HEK293 (cell line): ENCODE measurements around the gene GRK5.

Experiments used
- CTCF ChIA-PET: fragments of 350-600 bp; formaldehyde crosslinking; extraction: SDS; loops from one replicate; lab custom pipeline; 2021; ENCODE audit warnings: antibody characterized with exemption; lab: Yijun Ruan, JAX
- POLR2A ChIA-PET: fragments of 300-600 bp; formaldehyde crosslinking; extraction: SDS; loops from one replicate; lab custom pipeline; 2020; ENCODE audit warnings: antibody characterized with exemption, inconsistent platforms; lab: Yijun Ruan, JAX
- H3K27ac ChIP-seq: fragments of 200-500 bp; sonication (Bioruptor generic); 2 replicates; pipeline ENCODE4 v1.5.1; 2014; ENCODE audit warnings: low read depth, low read length, control low read depth, inconsistent platforms; ENCODE audit errors: extremely low read depth
- H3K36me3 ChIP-seq, 2 experiments: fragments of 200-500 bp in 1 of 2; sonication (Bioruptor generic) in 1 of 2; 1 replicate in 1 of 2; 2 replicates in 1 of 2; pipeline ENCODE4 v1.5.1; 2014 to 2017; ENCODE audit warnings: inconsistent platforms in 2 of 2, low read length in 2 of 2; ENCODE audit not compliant: control insufficient read depth in 2 of 2, insufficient read depth in 1 of 2
- H3K4me1 ChIP-seq: fragments of 200-500 bp; sonication (Bioruptor generic); 2 replicates; pipeline ENCODE4 v1.5.1; 2014; ENCODE audit warnings: mild to moderate bottlenecking, low read length, inconsistent platforms; ENCODE audit not compliant: control insufficient read depth, insufficient read depth
- H3K4me3 ChIP-seq: 2 replicates; pipeline ENCODE4 v1.5.1; 2011; ENCODE audit warnings: low read depth, mild to moderate bottlenecking, control low read depth, low read length, moderate library complexity
- H3K9me3 ChIP-seq: fragments of 200-500 bp; sonication (Bioruptor generic); 2 replicates; pipeline ENCODE4 v1.5.1; 2014; ENCODE audit warnings: low read depth, low read length, inconsistent platforms; ENCODE audit not compliant: control insufficient read depth, insufficient read depth
- CTCF ChIP-seq: fragments of 450-650 bp; formaldehyde crosslinking; IDR thresholded peaks from 2 replicates; pipeline ENCODE4 v1.5.1; 2016; ENCODE audit warnings: missing biosample characterization, missing genetic modification characterization
- GLIS2 ChIP-seq: fragments of 450-650 bp; formaldehyde crosslinking; IDR thresholded peaks from 2 replicates; pipeline ENCODE4 v1.5.1; 2016; ENCODE audit warnings: missing biosample characterization, missing genetic modification characterization
- HIC1 ChIP-seq: fragments of 450-650 bp; formaldehyde crosslinking; IDR thresholded peaks from 2 replicates; pipeline ENCODE4 v1.5.1; 2016; ENCODE audit warnings: missing biosample characterization, missing genetic modification characterization
- KLF17 ChIP-seq: fragments of 450-650 bp; formaldehyde crosslinking; IDR thresholded peaks from 2 replicates; pipeline ENCODE4 v1.5.1; 2016; ENCODE audit warnings: missing biosample characterization, missing genetic modification characterization
- KLF9 ChIP-seq: fragments of 450-650 bp; formaldehyde crosslinking; IDR thresholded peaks from 2 replicates; pipeline ENCODE4 v1.5.1; 2016; ENCODE audit warnings: missing biosample characterization, missing genetic modification characterization, low read depth
- PBX3 ChIP-seq: sonication (generic); formaldehyde crosslinking; IDR thresholded peaks from 2 replicates; pipeline ENCODE4 v1.8.1; 2022; ENCODE audit warnings: mild to moderate bottlenecking, moderate library complexity, missing genetic modification reagents
- REPIN1 ChIP-seq: fragments of 450-650 bp; formaldehyde crosslinking; IDR thresholded peaks from 2 replicates; pipeline ENCODE4 v1.5.1; 2017; ENCODE audit warnings: missing biosample characterization, missing genetic modification characterization, low read depth
- ZBTB20 ChIP-seq: fragments of 450-650 bp; formaldehyde crosslinking; IDR thresholded peaks from 2 replicates; pipeline ENCODE4 v1.5.1; 2016; ENCODE audit warnings: missing biosample characterization, missing genetic modification characterization
- ZBTB6 ChIP-seq: fragments of 450-650 bp; formaldehyde crosslinking; IDR thresholded peaks from 2 replicates; pipeline ENCODE4 v1.5.1; 2017; ENCODE audit warnings: missing biosample characterization, missing genetic modification characterization
- ZNF266 ChIP-seq: fragments of 450-650 bp; formaldehyde crosslinking; IDR thresholded peaks from 2 replicates; pipeline ENCODE4 v1.5.1; 2016; ENCODE audit warnings: missing biosample characterization, missing genetic modification characterization, low read depth
- ZNF302 ChIP-seq: fragments of 450-650 bp; formaldehyde crosslinking; IDR thresholded peaks from 2 replicates; pipeline ENCODE4 v1.5.1; 2016; ENCODE audit warnings: missing biosample characterization, missing genetic modification characterization, low read depth
- ZNF394 ChIP-seq: fragments of 450-650 bp; formaldehyde crosslinking; IDR thresholded peaks from 2 replicates; pipeline ENCODE4 v1.5.1; 2016; ENCODE audit warnings: missing biosample characterization, missing genetic modification characterization, mild to moderate bottlenecking, moderate library complexity, borderline replicate concordance
- ZNF404 ChIP-seq: fragments of 450-650 bp; formaldehyde crosslinking; IDR thresholded peaks from 2 replicates; pipeline ENCODE4 v1.5.1; 2017; ENCODE audit warnings: missing biosample characterization, missing genetic modification characterization
- ZNF449 ChIP-seq: fragments of 450-650 bp; formaldehyde crosslinking; IDR thresholded peaks from 2 replicates; pipeline ENCODE4 v1.5.1; 2017; ENCODE audit warnings: missing biosample characterization, mild to moderate bottlenecking, missing genetic modification characterization, moderate library complexity
- ZNF473 ChIP-seq: fragments of 450-650 bp; formaldehyde crosslinking; IDR thresholded peaks from 2 replicates; pipeline ENCODE4 v1.5.1; 2017; ENCODE audit warnings: missing biosample characterization, missing genetic modification characterization
- ZNF585B ChIP-seq: fragments of 450-650 bp; formaldehyde crosslinking; IDR thresholded peaks from 2 replicates; pipeline ENCODE4 v1.5.1; 2016; ENCODE audit warnings: missing biosample characterization, missing genetic modification characterization
- ZNF600 ChIP-seq: fragments of 450-650 bp; formaldehyde crosslinking; IDR thresholded peaks from 2 replicates; pipeline ENCODE4 v1.5.1; 2016; ENCODE audit warnings: missing biosample characterization, missing genetic modification characterization
- ZNF623 ChIP-seq: fragments of 450-650 bp; formaldehyde crosslinking; IDR thresholded peaks from 2 replicates; pipeline ENCODE4 v1.5.1; 2016; ENCODE audit warnings: missing biosample characterization, missing genetic modification characterization
- ZNF654 ChIP-seq: fragments of 450-650 bp; formaldehyde crosslinking; IDR thresholded peaks from 2 replicates; pipeline ENCODE4 v1.5.1; 2016; ENCODE audit warnings: low read depth, missing biosample characterization, missing genetic modification characterization
- ZNF658 ChIP-seq: fragments of 450-650 bp; formaldehyde crosslinking; IDR thresholded peaks from 2 replicates; pipeline ENCODE4; 2016; ENCODE audit warnings: missing biosample characterization, missing genetic modification characterization
- ZNF660 ChIP-seq: fragments of 450-650 bp; IDR thresholded peaks from 2 replicates; pipeline ENCODE4 v1.5.1; 2018; ENCODE audit warnings: missing biosample characterization, mild to moderate bottlenecking, missing genetic modification characterization
- ZNF768 ChIP-seq: fragments of 450-650 bp; formaldehyde crosslinking; IDR thresholded peaks from 2 replicates; pipeline ENCODE4 v1.5.1; 2018; ENCODE audit warnings: missing biosample characterization, mild to moderate bottlenecking, missing genetic modification characterization
- ZNF776 ChIP-seq: fragments of 450-650 bp; formaldehyde crosslinking; IDR thresholded peaks from 2 replicates; pipeline ENCODE4 v1.5.0; 2017; ENCODE audit warnings: missing biosample characterization, missing genetic modification characterization, borderline replicate concordance
- ZNF777 ChIP-seq: fragments of 450-650 bp; formaldehyde crosslinking; IDR thresholded peaks from 2 replicates; pipeline ENCODE4 v1.5.1; 2017; ENCODE audit warnings: missing biosample characterization, missing genetic modification characterization, borderline replicate concordance

GRK5 gene

GRCh38 chr10:119415536-119416503 is 208.4 kb downstream of the GRK5 start (continued):
- no peak for TF ChIP-seq PBX3 (CRISPR knock-in tag)
- no peak for TF ChIP-seq ZNF473
- TF ChIP-seq ZNF585B, result no peak

GRCh38 chr10:119416855-119417254 is 209.5 kb downstream of the GRK5 start:
- Histone ChIP-seq H3K27ac (no peak overlapping the region), H3K36me3 (no peaks in the 10 kb centered on the region), H3K4me3 (no peak overlapping the region), H3K4me1 (no peaks in the 10 kb centered on the region), H3K9me3 (no peaks in the 10 kb centered on the region)
- CTCF ChIA-PET, result interaction anchor here (0.6 to 7.9 kb wide), 11 partner anchors 11 to 225 kb away, joined by 3 to 58 read pairs (median 5); partner anchors contain the start of gene GRK5
- POLR2A ChIA-PET, result no interaction called here
- TF ChIP-seq ZNF600 (tag by site-specific recombination), result peak; percentile 32; the same call in 1 of the 2 replicates
- 0 out of 2 replicates have a peak, but pooled peaks have one; percentile 45 for TF ChIP-seq KLF17 (tag by site-specific recombination)
- peak; percentile 82 for TF ChIP-seq ZNF654
- TF ChIP-seq KLF9 (tag by site-specific recombination), result no peak
- no peak for TF ChIP-seq ZNF394 (tag by site-specific recombination)
- no peak for TF ChIP-seq ZNF623 (tag by site-specific recombination)
- TF ChIP-seq ZBTB6 (tag by site-specific recombination), result no peak
- no peak for TF ChIP-seq ZNF776 (tag by site-specific recombination)
- no peak for TF ChIP-seq ZNF768 (tag by site-specific recombination)
- TF ChIP-seq GLIS2, result no peak
- peak; percentile 80 for TF ChIP-seq CTCF
- 0 out of 2 replicates have a peak, but pooled peaks have one; percentile 9 for TF ChIP-seq HIC1
- no peak for TF ChIP-seq ZBTB20 (tag by site-specific recombination)
- TF ChIP-seq ZNF404 (tag by site-specific recombination), result no peak
- no peak for TF ChIP-seq ZNF658
- TF ChIP-seq ZNF777 (tag by site-specific recombination), result no peak
- TF ChIP-seq ZNF660 (tag by site-specific recombination), result no peak
- TF ChIP-seq ZNF266 (tag by site-specific recombination), result no peak
- TF ChIP-seq ZNF302, result no peak
- TF ChIP-seq REPIN1 (tag by site-specific recombination), result no peak
- peak; percentile 28; the same call in 1 of the 2 replicates for TF ChIP-seq ZNF449 (tag by site-specific recombination)
